Mucosa of descending colon (tissue), 3 donors: Measurements from ENCODE around the gene TENM4. TPM values are rescaled to one million over a fixed set of nuclear protein-coding genes. Genes with fewer than 3 reads are reported as not detected.

Experiments
- ATAC-seq: fragments of 200-7000 bp; cut with Tn5 transposase; one replicate; pipeline ENCODE4 v1.9.1; 2020; ENCODE audit warnings: mild to moderate bottlenecking, moderate library complexity
- DNase-seq, 3 donors: peaks; one replicate each; pipeline ENCODE4 v3.0.0-alpha.2; 2020
- H3K36me3 ChIP-seq: fragments of 200-600 bp; one replicate; pipeline ENCODE4 v1.8.0; 2021; ENCODE audit warnings: low read depth, mild to moderate bottlenecking
- H3K4me1 ChIP-seq: fragments of 200-600 bp; one replicate; pipeline ENCODE4 v1.8.0; 2021; ENCODE audit warnings: low read depth, mild to moderate bottlenecking
- H3K4me3 ChIP-seq: fragments of 200-600 bp; one replicate; pipeline ENCODE4 v1.8.0; 2021; ENCODE audit warnings: mild to moderate bottlenecking
- H3K9me3 ChIP-seq: fragments of 200-600 bp; one replicate; pipeline ENCODE4 v1.8.0; 2021; ENCODE audit warnings: mild to moderate bottlenecking
- intact Hi-C, 2 donors: fragments of 100-400 bp; cut with DNase I in 1 of 2; cut with micrococcal nuclease in 1 of 2; formaldehyde crosslinking; loops; one replicate each; pipeline versions ENCODE4 v1.11.0 to v1.11.1; 2022; cut with DNase I, micrococcal nuclease
- total RNA-seq, 3 donors: library from RNA; stranded (reverse); fragmentation: NEBNext Ultra II Directional in 2 of 3; extraction: Animal tissue kit (Norgen Biotek cat#: 25700) in 2 of 3; gene quantifications; one replicate each; pipeline versions ENCODE4 v1.2.1 to v1.2.4, GENCODE V29; 2021 to 2023
- TF ChIP-seq, protein P1 (sequence below): fragments of 200-600 bp; IDR thresholded peaks from one replicate; pipeline ENCODE4 v1.8.0; 2022; ENCODE audit warnings: antibody characterized with exemption, mild to moderate bottlenecking
- donor health status: DM: no; HTN: no; CAD: no; lungs with moderate emphysema.
- donor health status: DM: no; HTN: no; CAD: no.
- donor health status: DM: no; HTN: yes; CAD: no.

Gene TENM4
- total RNA-seq, 3 donors from 2014 or later: 0.70 to 1.6 (median 1.2) TPM

DNA sequence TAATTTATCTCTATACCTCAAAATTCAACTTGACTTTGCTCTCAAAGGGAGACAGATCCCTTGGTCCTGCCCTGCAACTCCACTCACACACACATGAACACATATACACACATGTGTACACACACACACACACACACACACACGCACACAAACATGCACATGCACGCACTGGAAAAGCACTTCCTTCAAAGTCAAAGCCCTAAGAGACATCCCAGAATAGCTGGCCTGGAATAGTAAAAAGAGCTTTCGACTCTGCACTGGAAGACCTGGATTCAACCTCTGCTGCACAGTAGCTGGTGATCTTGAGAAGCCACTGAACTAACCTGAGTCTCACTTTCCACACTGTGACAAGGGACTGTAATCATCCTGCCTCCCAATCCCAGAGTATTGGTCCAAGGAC lies 26.8 kb downstream of the TENM4 start:
- Histone ChIP-seq H3K9me3 (no peaks in the 10 kb centered on the region), H3K4me3 (no peak overlapping the region), H3K36me3 (no peaks in the 10 kb centered on the region), H3K4me1 (no peaks in the 10 kb centered on the region)
- DNase-seq: no peak
- TF ChIP-seq, protein P1, sequence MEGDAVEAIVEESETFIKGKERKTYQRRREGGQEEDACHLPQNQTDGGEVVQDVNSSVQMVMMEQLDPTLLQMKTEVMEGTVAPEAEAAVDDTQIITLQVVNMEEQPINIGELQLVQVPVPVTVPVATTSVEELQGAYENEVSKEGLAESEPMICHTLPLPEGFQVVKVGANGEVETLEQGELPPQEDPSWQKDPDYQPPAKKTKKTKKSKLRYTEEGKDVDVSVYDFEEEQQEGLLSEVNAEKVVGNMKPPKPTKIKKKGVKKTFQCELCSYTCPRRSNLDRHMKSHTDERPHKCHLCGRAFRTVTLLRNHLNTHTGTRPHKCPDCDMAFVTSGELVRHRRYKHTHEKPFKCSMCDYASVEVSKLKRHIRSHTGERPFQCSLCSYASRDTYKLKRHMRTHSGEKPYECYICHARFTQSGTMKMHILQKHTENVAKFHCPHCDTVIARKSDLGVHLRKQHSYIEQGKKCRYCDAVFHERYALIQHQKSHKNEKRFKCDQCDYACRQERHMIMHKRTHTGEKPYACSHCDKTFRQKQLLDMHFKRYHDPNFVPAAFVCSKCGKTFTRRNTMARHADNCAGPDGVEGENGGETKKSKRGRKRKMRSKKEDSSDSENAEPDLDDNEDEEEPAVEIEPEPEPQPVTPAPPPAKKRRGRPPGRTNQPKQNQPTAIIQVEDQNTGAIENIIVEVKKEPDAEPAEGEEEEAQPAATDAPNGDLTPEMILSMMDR: no peak
- intact Hi-C loops: no loop called here
- ATAC-seq: no peak

- peak; percentile 55 for ATAC-seq
- H3K4me3 ChIP-seq: no peak overlapping the region
- H3K4me1 ChIP-seq: no peaks in the 10 kb centered on the region
- DNase-seq: peak; percentile 52 to 78 (median 53)
- TF ChIP-seq, protein P1: no peak
- H3K36me3 ChIP-seq: no peaks in the 10 kb centered on the region
- H3K9me3 ChIP-seq: no peaks in the 10 kb centered on the region
- intact Hi-C loops: no loop called here
Measured at GRCh38 chr11:79413268-79413667, 27.6 kb downstream of the TENM4 start.

DNA sequence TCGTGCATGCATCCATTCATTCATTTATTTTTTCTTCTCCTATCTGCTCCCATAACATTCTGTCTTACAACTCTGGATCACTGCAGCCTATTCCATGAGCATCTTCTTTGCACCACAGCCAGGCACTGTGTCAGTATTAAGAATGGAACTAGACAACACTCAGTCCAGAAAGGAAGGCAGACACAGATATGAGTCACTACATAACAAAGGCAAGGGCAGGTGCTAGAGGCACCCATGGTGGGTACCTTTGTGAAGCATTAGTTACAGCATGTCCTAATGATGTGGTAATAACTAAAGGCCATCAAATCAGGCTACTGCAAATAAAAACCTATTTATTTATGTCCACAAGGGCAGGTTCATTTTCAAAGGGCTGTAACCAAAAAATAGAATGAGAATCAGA lies 28.1 kb downstream of the TENM4 start:
- ATAC-seq (no peak), DNase-seq (no peak)
- H3K4me1 ChIP-seq: no peaks in the 10 kb centered on the region
- no peaks in the 10 kb centered on the region for H3K36me3 ChIP-seq
- TF ChIP-seq, protein P1: no peak
- no peaks in the 10 kb centered on the region for H3K9me3 ChIP-seq
- H3K4me3 ChIP-seq: no peak overlapping the region
- intact Hi-C loops: no loop called here

DNA sequence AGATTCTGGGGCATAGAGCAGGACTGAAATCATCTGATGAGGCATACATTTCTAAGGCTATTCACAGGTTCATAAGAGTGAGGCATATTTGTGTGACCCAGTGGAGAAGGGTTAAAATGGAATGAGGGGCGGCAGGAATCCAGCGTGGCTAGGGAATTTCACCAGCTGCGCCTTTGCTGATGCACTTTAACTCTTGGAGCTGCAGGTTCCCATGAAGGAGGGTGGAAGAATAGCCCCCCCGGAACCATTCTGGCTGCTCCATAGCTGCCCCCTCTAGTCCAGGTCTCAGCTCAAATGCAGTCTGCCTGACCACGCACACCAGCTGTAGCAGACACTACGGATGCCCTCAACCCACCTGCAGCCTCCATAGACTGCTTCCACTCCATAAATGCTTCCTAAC lies 31.5 kb downstream of the TENM4 start:
- Histone ChIP-seq H3K4me3 (no peak overlapping the region), H3K36me3 (no peaks in the 10 kb centered on the region), H3K9me3 (no peaks in the 10 kb centered on the region), H3K4me1 (no peaks in the 10 kb centered on the region)
- ATAC-seq (no peak), DNase-seq (no peak)
- TF ChIP-seq, protein P1: no peak
- intact Hi-C loops: no loop called here

GRCh38 chr11:79406376-79406775 lies 34.5 kb downstream of the TENM4 start:
- Histone ChIP-seq H3K9me3 (no peaks in the 10 kb centered on the region), H3K4me1 (no peaks in the 10 kb centered on the region), H3K36me3 (no peaks in the 10 kb centered on the region), H3K4me3 (no peak overlapping the region)
- no peak for DNase-seq
- TF ChIP-seq, protein P1: no peak
- ATAC-seq: no peak
- intact Hi-C loops: no loop called here

- no peaks in the 10 kb centered on the region for H3K4me1 ChIP-seq
- no peak for ATAC-seq
Measured at GRCh38 chr11:79404806-79405205, 36.0 kb downstream of the TENM4 start.

More at GRCh38 chr11:79404806-79405205, 36.0 kb downstream of the TENM4 start:
- Histone ChIP-seq H3K4me3 (no peak overlapping the region), H3K36me3 (no peaks in the 10 kb centered on the region), H3K9me3 (no peaks in the 10 kb centered on the region)
- intact Hi-C loops: no loop called here
- DNase-seq: no peak
- TF ChIP-seq, protein P1: no peak
